K562 (cell line): ENCODE measurements around the gene ARHGEF12. TPM values are rescaled to one million over a fixed set of nuclear protein-coding genes. Genes with fewer than 3 reads are reported as not detected.
A peak's percentile ranks its signal among the peaks of the same experiment; 100 is the strongest.

Experiments
- ATAC-seq: fragments of 200-7000 bp; cut with Tn5 transposase; 3 replicates; pipeline ENCODE4 v1.9.1; 2020; ENCODE audit warnings: moderate library complexity
- BruUV-seq: library from RNA; stranded (reverse); fragments of 400-500 nt; replicated peaks from 2 replicates; lab custom pipeline; 2021; lab: Mats Ljungman, UMichigan
- CTCF ChIA-PET: fragments of 300-600 bp; formaldehyde crosslinking; extraction: SDS; loops from one replicate; lab custom pipeline; 2021; ENCODE audit warnings: low intra/inter-chr PET ratio; lab: Yijun Ruan, JAX
- POLR2A ChIA-PET: fragments of 300-600, 350-650 bp; sonication (Branson Sonifier 250); formaldehyde crosslinking; extraction: SDS; loops from one replicate; lab custom pipeline; 2021; ENCODE audit warnings: antibody characterized with exemption, inconsistent platforms; lab: Yijun Ruan, JAX
- DNase-seq, 4 experiments: peaks; one replicate each; pipeline versions ENCODE4 v3.0.0 to v3.0.0-alpha.2; 2011 to 2018; ENCODE audit warnings: low spot score in 3 of 4, mixed read lengths in 3 of 4; ENCODE audit errors: extremely low read depth in 1 of 4
- FAIRE-seq: peaks from 2 replicates; lab custom pipeline; 2011; peaks lifted over from hg19 to GRCh38; lab: Jason Lieb, UNC
- H2AFZ ChIP-seq: 2 replicates; pipeline ENCODE4 v1.6.0; 2011; ENCODE audit warnings: low read depth, low read length, control low read depth, inconsistent platforms
- H3K27ac ChIP-seq: fragments of 200-600 bp; 3 replicates; pipeline ENCODE4 v1.8.0; 2011; ENCODE audit warnings: low read depth, mild to moderate bottlenecking, control low read depth, inconsistent platforms, low read length, moderate library complexity, mixed read lengths; ENCODE audit errors: extremely low read depth
- H3K27me3 ChIP-seq, 2 experiments: fragments of 300-600 bp in 1 of 2; 2 replicates in 1 of 2; 3 replicates in 1 of 2; pipeline versions ENCODE4 v1.6.0 to v1.8.0; 2011; ENCODE audit warnings: inconsistent platforms in 2 of 2, low read length in 2 of 2, mild to moderate bottlenecking in 1 of 2, mixed read lengths in 1 of 2, moderate library complexity in 1 of 2; ENCODE audit not compliant: control insufficient read depth in 2 of 2, insufficient read depth in 2 of 2
- H3K36me3 ChIP-seq: fragments of 300-600 bp; 3 replicates; pipeline ENCODE4 v1.8.0; 2011; ENCODE audit warnings: mild to moderate bottlenecking, low read length, inconsistent platforms; ENCODE audit not compliant: control insufficient read depth, insufficient read depth
- H3K4me1 ChIP-seq, 2 experiments: fragments of 200-600 bp in 1 of 2; replicated peaks in 1 of 2; 2 replicates in 1 of 2; 3 replicates in 1 of 2; pipeline versions ENCODE4 v1.5.1 to v1.8.0; 2011; ENCODE audit warnings: inconsistent platforms in 2 of 2, low read length in 2 of 2, mild to moderate bottlenecking in 1 of 2, mixed read lengths in 1 of 2, moderate library complexity in 1 of 2; ENCODE audit not compliant: control insufficient read depth in 2 of 2, insufficient read depth in 2 of 2
- H3K4me2 ChIP-seq: 2 replicates; pipeline ENCODE4 v1.6.1; 2011; ENCODE audit warnings: low read length, control low read depth, inconsistent platforms, mixed read lengths; ENCODE audit not compliant: insufficient read depth
- H3K4me3 ChIP-seq: fragments of 200-600 bp; sonication (generic), shearing (Covaris generic); 2 replicates; pipeline ENCODE4 v1.5.1; 2016; ENCODE audit warnings: control low read depth, inconsistent platforms
- H3K79me2 ChIP-seq: fragments of 200-600 bp; 3 replicates; pipeline ENCODE4 v1.8.0; 2011; ENCODE audit warnings: low read length, inconsistent platforms; ENCODE audit not compliant: control insufficient read depth, insufficient read depth
- H3K9ac ChIP-seq, 2 experiments: 2 replicates each; pipeline versions ENCODE4 v1.6.0 to v1.6.1; 2011; ENCODE audit warnings: low read depth in 2 of 2, low read length in 2 of 2, control low read depth in 1 of 2, inconsistent platforms in 1 of 2, mild to moderate bottlenecking in 1 of 2, mixed read lengths in 1 of 2; ENCODE audit not compliant: insufficient read depth in 1 of 2
- H3K9me1 ChIP-seq: one replicate; pipeline ENCODE4 v1.6.0; 2011; ENCODE audit warnings: inconsistent platforms, mild to moderate bottlenecking, low read length, moderate library complexity; ENCODE audit not compliant: control insufficient read depth, insufficient read depth
- H3K9me3 ChIP-seq: replicated peaks from 2 replicates; pipeline ENCODE4 v1.5.1; 2011; ENCODE audit warnings: low read depth, low read length, inconsistent platforms; ENCODE audit not compliant: control insufficient read depth, insufficient read depth
- H4K20me1 ChIP-seq: replicated peaks from 2 replicates; pipeline ENCODE4 v1.6.1; 2011; ENCODE audit warnings: low read length, inconsistent platforms, mixed read lengths; ENCODE audit not compliant: control insufficient read depth, insufficient read depth
- ATF1 ChIP-seq, 2 experiments: fragments of 450-650 bp in 1 of 2; IDR thresholded peaks; 2 replicates each; pipeline ENCODE4 v1.6.1; 2016; ENCODE audit warnings: missing compliant biosample characterization in 1 of 2, missing genetic modification characterization in 1 of 2
- BCL6 ChIP-seq: fragments of 250-450 bp; sonication (Bioruptor Pico); IDR thresholded peaks from 2 replicates; pipeline ENCODE4 v1.4.0; 2020
- CEBPG ChIP-seq, 3 experiments: fragments of 200-800 bp in 1 of 3; sonication (Bioruptor generic) in 1 of 3; sonication (generic) in 1 of 3; formaldehyde crosslinking in 1 of 3; IDR thresholded peaks in 2 of 3; conservative IDR thresholded peaks in 1 of 3; 2 replicates each; pipeline versions ENCODE4 v1.6.1 to v1.8.0; 2016 to 2022; ENCODE audit warnings: missing compliant biosample characterization in 2 of 3, missing genetic modification characterization in 2 of 3, mild to moderate bottlenecking in 1 of 3, missing genetic modification reagents in 1 of 3
- CREB3 ChIP-seq: fragments of 450-650 bp; conservative IDR thresholded peaks from 2 replicates; pipeline ENCODE4 v1.6.1; 2016; ENCODE audit warnings: missing genetic modification characterization, low read depth, mild to moderate bottlenecking, missing compliant biosample characterization, moderate library complexity
- DEAF1 ChIP-seq: fragments of 450-650 bp; formaldehyde crosslinking; IDR thresholded peaks from 2 replicates; pipeline ENCODE4 v1.4.0; 2020; ENCODE audit warnings: mild to moderate bottlenecking, moderate library complexity
- HNRNPLL ChIP-seq: fragments of 200-400 bp; formaldehyde crosslinking; IDR thresholded peaks from 2 replicates; pipeline ENCODE4 v1.6.1; 2017; ENCODE audit warnings: low read length, low read depth, mild to moderate bottlenecking; ENCODE audit not compliant: poor library complexity, severe bottlenecking
- KDM1A ChIP-seq, 2 experiments: fragments of 450-650 bp; IDR thresholded peaks; 2 replicates each; pipeline ENCODE4 v1.6.1; 2016; ENCODE audit warnings: mild to moderate bottlenecking in 2 of 2
- MCM2 ChIP-seq: fragments of 450-650 bp; IDR thresholded peaks from 2 replicates; pipeline ENCODE4 v1.6.1; 2017; ENCODE audit warnings: low read depth, mild to moderate bottlenecking
- NFE2 ChIP-seq: IDR thresholded peaks from 2 replicates; pipeline ENCODE4 v1.6.1; 2014; ENCODE audit warnings: antibody characterized with exemption, low read depth
- SMARCA4 ChIP-seq: fragments of 450-650 bp; IDR thresholded peaks from 2 replicates; pipeline ENCODE4 v1.6.1; 2016
- YBX1 ChIP-seq: fragments of 450-650 bp; IDR thresholded peaks from 2 replicates; pipeline ENCODE4 v1.7.1; 2016; ENCODE audit warnings: mild to moderate bottlenecking
- ZEB2 ChIP-seq: fragments of 450-650 bp; IDR thresholded peaks from 2 replicates; pipeline ENCODE4 v1.6.1; 2016
- ZNF134 ChIP-seq: fragments of 250-450 bp; sonication (Bioruptor Pico); conservative IDR thresholded peaks from 2 replicates; pipeline ENCODE4 v1.4.0; 2020
- WGBS: fragments of 100-300 bp; shearing (Covaris generic); methylation state at CpG from one replicate; pipeline ENCODE4 v1.1.6; 2016; ENCODE audit warnings: low coverage, mixed read lengths; ENCODE audit not compliant: insufficient coverage; ENCODE audit errors: missing lambda C conversion rate; 5-methylcytosine and 5-hydroxymethylcytosine counted together
- in situ Hi-C: fragments of 300-500 bp; cut with MboI; formaldehyde crosslinking; loops from 4 replicates; pipeline ENCODE4 v1.15.0; 2018; ENCODE audit warnings: inconsistent platforms, mixed read lengths
- intact Hi-C: fragments of 100-400 bp; cut with micrococcal nuclease; formaldehyde crosslinking; loops from 2 replicates; pipeline ENCODE4 v1.14.2; 2022
- polyA plus RNA-seq, 8 experiments: library from polyadenylated mRNA; depleted of rRNA in 4 of 8; stranded (reverse) in 5 of 8; unstranded in 3 of 8; fragments of >200 nt; fragmentation: Nextera tagmentation in 2 of 8; fragmentation: Illumina TruSeq in 1 of 8; extraction: Ambion mirVana in 2 of 8; extraction: Trizol in 1 of 8; gene quantifications; 2 replicates each; pipeline versions ENCODE4 v1.2.1 to v1.2.3, GENCODE V29; 2011 to 2014; ENCODE audit warnings: inconsistent platforms in 1 of 8, missing spikeins in 1 of 8
- total RNA-seq, 7 experiments: library from RNA; depleted of rRNA in 6 of 7; stranded (reverse); fragments of >200 nt in 6 of 7; fragmentation: Illumina TruSeq in 2 of 7; extraction: Trizol in 2 of 7; gene quantifications; 2 replicates each; pipeline versions ENCODE4 v1.2.1 to v1.2.3, GENCODE V29; 2011 to 2021; ENCODE audit warnings: low replicate concordance in 1 of 7

The ARHGEF12 gene
- total and polyA plus RNA-seq, 9 of the 15 experiments (the other 6 are each of a cell fraction or from before 2014, with no cell fraction given), result 3.5 to 51.7 (median 29.5) TPM

GRCh38 chr11:120399307-120399706, 63.1 kb downstream of the ARHGEF12 start:
- Histone ChIP-seq H3K9me1 (no peaks in the 10 kb centered on the region), H3K9me3 (no peaks in the 10 kb centered on the region), H4K20me1 (peaks cover 18% of the 10 kb centered on the region), H2AFZ (no peak overlapping the region), H3K27me3 (no peaks in the 10 kb centered on the region), H3K27ac (no peak overlapping the region), H3K79me2 (peaks cover 62% of the 10 kb centered on the region), H3K36me3 (no peaks in the 10 kb centered on the region), H3K4me3 (no peak overlapping the region), H3K4me1 (peaks cover 0 to 12% of the 10 kb centered on the region in 2 experiments; a peak in 1 of 5 replicates), H3K4me2 (no peak overlapping the region), H3K9ac (no peak overlapping the region)
- ATAC-seq (no peak), DNase-seq (no peak), FAIRE-seq (no peak)
- WGBS, result 58% methylated on average over 2 of the region's 2 CpGs
- in situ Hi-C loops, result no loop called here
- CTCF ChIA-PET, result no interaction called here
- POLR2A ChIA-PET, result interaction anchor here (0.8 to 2.3 kb wide), 2 partner anchors 8 to 36 kb away, joined by 3 to 7 read pairs; no protein-coding TSS in a partner anchor
- BruUV-seq, result no TSS peak
- TF ChIP-seq KDM1A (IDR thresholded peaks at IDR 0.05) (peak; percentile 42 to 47; a peak in 2 of 4 replicates), SMARCA4 (no peak), BCL6 (no peak), YBX1 (no peak)
- TF ChIP-seq, all 486 proteins: peak for 1
- intact Hi-C loops, result no loop called here

- H3K4me2 ChIP-seq, result peak overlapping the region; percentile 33
- H3K4me1 ChIP-seq, result peaks cover 0 to 12% of the 10 kb centered on the region in 2 experiments; a peak in 1 of 5 replicates
- no peaks in the 10 kb centered on the region for H3K9me3 ChIP-seq
- DNase-seq (peak in 2 of 4 experiments; percentile 34 to 57), ATAC-seq (peak; percentile 85), FAIRE-seq (peak; percentile 82)
- WGBS, result 8% methylated on average over 7 of the region's 7 CpGs
- H3K27me3 ChIP-seq, result no peaks in the 10 kb centered on the region
- intact Hi-C loops (no loop called here), in situ Hi-C loops (no loop called here)
- peaks cover 3% of the 10 kb centered on the region for H3K9me1 ChIP-seq
- H3K9ac ChIP-seq, result no peak overlapping the region
- peaks cover 74% of the 10 kb centered on the region for H3K79me2 ChIP-seq
- no peaks in the 10 kb centered on the region for H3K36me3 ChIP-seq
- H4K20me1 ChIP-seq, result peaks cover 24% of the 10 kb centered on the region
- BruUV-seq, result no TSS peak
- no peak overlapping the region for H3K4me3 ChIP-seq
- no peak overlapping the region for H2AFZ ChIP-seq
- peak overlapping the region; percentile 19; the same call in 1 of the 3 replicates for H3K27ac ChIP-seq
- ChIA-PET CTCF (no interaction called here), POLR2A (interaction anchor here (0.6 to 2.3 kb wide), 7 partner anchors 10 to 84 kb away, joined by 3 to 7 read pairs (median 3); no protein-coding TSS in a partner anchor)
- no peak for TF ChIP-seq CREB3 (tag)
- TF ChIP-seq ZNF134 (CRISPR knock-in tag), result no peak
- TF ChIP-seq HNRNPLL, result no peak
- no peak for TF ChIP-seq CEBPG (CRISPR knock-in tag; IDR thresholded peaks at IDR 0.05)
- peak; percentile 16 to 41; a peak in 2 of 4 replicates for TF ChIP-seq CEBPG (tag; conservative IDR thresholded peaks at IDR 0.05 in 1 of 2, IDR thresholded peaks at IDR 0.05 in 1 of 2)
- peak; percentile 62 for TF ChIP-seq NFE2
- no peak for TF ChIP-seq MCM2
- no peak for TF ChIP-seq ATF1 (CRISPR knock-in tag; IDR thresholded peaks at IDR 0.05)
- no peak for TF ChIP-seq ATF1 (tag; IDR thresholded peaks at IDR 0.05)
- TF ChIP-seq DEAF1 (CRISPR knock-in tag), result no peak
- TF ChIP-seq ZEB2, result no peak
These were observed 64.6 kb downstream of the ARHGEF12 start for GRCh38 chr11:120400564-120401364.
